ENCODE measurements around the gene MC1R.
A peak's percentile ranks its signal among the peaks of the same experiment; 100 is the strongest.
"Not testable (repeated sequence)": the region's sequence is repeated elsewhere in the genome, so short reads cannot be mapped to it uniquely, and the experiment has no call there.

The MC1R gene

GRCh38 chr16:89924297-89924924, 5.7 kb downstream of the MC1R start:
- no peak overlapping the region for H3K4me3 ChIP-seq (ENCODE audit: low read length)
- DNase-seq (ENCODE audit: low read depth, low spot score): peak; percentile 57

DNA sequence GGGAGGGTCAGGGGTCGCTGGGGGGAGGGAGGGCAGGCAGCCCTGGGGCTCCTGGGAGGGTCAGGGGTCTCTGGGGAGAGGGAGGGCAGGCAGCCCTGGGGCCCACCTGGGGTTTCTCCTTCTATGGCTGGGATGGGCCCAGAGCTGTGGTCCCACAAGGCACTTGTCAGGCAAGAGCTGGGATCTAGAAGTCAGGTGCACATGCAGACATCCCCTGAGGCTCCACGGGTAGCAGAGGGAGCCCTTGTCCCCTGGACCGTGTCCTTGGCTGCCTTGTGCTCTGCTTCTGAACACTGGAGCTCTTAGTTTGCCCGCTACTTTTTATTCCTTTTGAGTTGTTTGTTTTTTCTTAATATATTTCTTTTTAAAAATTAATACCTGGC, 6.3 kb downstream of the MC1R start:
- H3K4me3 ChIP-seq (ENCODE audit: low read length): no peak overlapping the region
- DNase-seq (ENCODE audit: low read depth, low spot score): no peak

- H3K4me3 ChIP-seq (ENCODE audit: low read length): peak overlapping the region; percentile 44
- no peak for DNase-seq (ENCODE audit: low read depth, low spot score)
Measured at GRCh38 chr16:89925596-89926079, 7.0 kb downstream of the MC1R start.

GRCh38 chr16:89931305-89931896, 12.7 kb downstream of the MC1R start:
- no peak for DNase-seq (ENCODE audit: low read depth, low spot score)
- no peak overlapping the region for H3K4me3 ChIP-seq (ENCODE audit: low read length)

GRCh38 chr16:89931964-89932363, 13.3 kb downstream of the MC1R start:
- no peak overlapping the region for H3K4me3 ChIP-seq (ENCODE audit: low read length)
- DNase-seq (ENCODE audit: low read depth, low spot score): no peak

DNA sequence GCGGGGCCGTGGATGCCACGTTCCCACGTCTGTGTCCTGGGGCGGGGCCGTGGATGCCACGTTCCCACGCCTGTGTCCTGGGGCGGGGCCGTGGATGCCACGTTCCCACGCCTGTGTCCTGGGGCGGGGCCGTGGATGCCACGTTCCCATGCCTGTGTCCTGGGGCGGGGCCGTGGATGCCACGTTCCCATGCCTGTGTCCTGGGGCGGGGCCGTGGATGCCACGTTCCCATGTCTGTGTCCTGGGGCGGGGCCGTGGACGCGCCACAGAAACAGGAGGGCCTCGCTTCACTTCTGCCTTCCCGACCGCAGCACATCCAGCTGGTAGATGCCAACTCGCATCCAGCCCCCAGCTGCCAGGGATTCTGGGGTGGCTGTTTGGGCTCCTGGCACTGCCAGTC, 15.4 kb downstream of the MC1R start:
- DNase-seq (ENCODE audit: low read depth, low spot score): not testable (repeated sequence)

GRCh38 chr16:89934611-89935553, 16.2 kb downstream of the MC1R start:
- no peak overlapping the region for H3K4me3 ChIP-seq (ENCODE audit: low read length)
- no peak for DNase-seq (ENCODE audit: low read depth, low spot score)

More for the DNA sequence above, 15.4 kb downstream of the MC1R start:
- not testable (repeated sequence) for H3K4me3 ChIP-seq (ENCODE audit: low read length)

GRCh38 chr16:89935620-89936019, 17.0 kb downstream of the MC1R start:
- DNase-seq (ENCODE audit: low read depth, low spot score); H3K4me3 ChIP-seq (ENCODE audit: low read length): not testable (repeated sequence)

GRCh38 chr16:89936034-89936433, 17.4 kb downstream of the MC1R start:
- no peak for DNase-seq (ENCODE audit: low read depth, low spot score)
- no peak overlapping the region for H3K4me3 ChIP-seq (ENCODE audit: low read length)

DNA sequence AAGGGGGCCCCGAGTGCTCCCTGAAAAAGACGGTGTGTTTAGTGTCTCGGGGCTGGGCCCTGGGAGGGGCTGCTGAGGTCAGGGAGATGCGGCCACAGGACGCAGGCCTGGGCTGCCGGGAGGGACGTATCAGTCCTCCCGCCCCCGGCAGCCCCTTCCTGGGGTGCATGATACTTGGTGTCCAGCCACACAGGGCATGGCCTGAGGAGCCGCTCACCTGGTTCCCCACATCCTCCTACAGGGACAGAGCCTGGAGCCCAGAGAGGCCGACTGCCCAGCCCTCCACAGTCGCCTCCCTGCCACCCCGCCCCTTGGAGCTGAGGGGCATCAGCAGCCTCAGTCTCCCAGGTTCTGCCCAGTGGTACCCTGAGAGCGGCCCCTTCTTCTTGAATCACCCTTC, 17.8 kb downstream of the MC1R start:
- H3K4me3 ChIP-seq (ENCODE audit: low read length): no peak overlapping the region
- no peak for DNase-seq (ENCODE audit: low read depth, low spot score)

- DNase-seq (ENCODE audit: low read depth, low spot score): no peak
- no peak overlapping the region for H3K4me3 ChIP-seq (ENCODE audit: low read length)
Measured at GRCh38 chr16:89936981-89937380, 18.3 kb downstream of the MC1R start.

DNA sequence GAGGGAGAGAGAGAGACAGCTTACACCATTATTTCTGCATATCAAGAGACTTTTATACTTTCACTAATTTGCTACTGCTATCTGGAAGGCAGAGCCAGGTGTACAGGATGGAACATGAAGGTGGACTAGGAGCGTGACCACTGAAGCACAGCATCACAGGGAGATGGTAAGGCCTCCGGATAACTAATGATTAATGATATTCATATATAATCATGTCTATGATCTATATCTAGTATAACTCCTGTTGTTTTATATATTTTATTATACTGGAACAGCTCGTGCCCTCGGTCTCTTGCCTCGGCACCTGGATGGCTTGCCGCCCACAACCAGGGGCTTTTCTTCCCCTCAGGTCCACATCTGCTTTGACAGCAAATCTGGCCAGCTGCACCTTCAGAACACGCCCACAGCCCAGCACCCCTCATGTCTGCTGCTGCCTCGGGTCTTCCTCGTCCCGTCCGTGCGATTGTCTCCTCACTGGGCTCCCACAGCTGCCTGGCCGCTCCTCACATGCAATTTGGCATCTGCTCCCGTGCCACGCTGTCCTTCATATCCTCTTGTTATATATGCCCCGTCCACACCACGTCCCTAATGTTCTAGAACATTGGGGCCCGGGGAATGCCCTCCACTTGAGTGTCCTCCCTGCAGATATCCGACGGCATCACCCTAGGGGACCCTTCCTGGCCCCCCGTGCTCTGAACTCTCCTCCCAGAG, 19.7 kb downstream of the MC1R start:
- H3K4me3 ChIP-seq (ENCODE audit: low read length): no peak overlapping the region
- no peak for DNase-seq (ENCODE audit: low read depth, low spot score)

DNA sequence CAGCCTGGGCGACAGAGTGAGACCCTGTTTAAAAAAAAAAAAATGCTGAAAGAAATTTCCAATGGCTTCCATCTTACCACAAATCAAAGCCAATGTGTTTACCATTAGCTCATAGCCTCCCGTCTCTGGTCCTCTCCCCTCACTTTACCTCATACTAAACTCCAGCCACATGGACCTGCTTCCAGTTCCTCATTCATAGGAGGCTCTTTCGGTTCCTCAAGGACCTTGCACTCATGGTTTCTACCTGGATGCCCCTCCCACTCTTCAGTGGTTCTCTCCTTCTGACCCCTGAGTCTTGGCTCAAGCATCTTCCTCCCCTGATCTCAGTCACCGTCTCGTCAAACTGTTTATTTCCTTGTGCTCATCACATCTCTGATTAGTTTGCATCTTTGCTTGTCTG, 26.1 kb downstream of the MC1R start:
- no peak overlapping the region for H3K4me3 ChIP-seq (ENCODE audit: low read length)
- DNase-seq (ENCODE audit: low read depth, low spot score): no peak

- DNase-seq (ENCODE audit: low read depth, low spot score): no peak
- no peak overlapping the region for H3K4me3 ChIP-seq (ENCODE audit: low read length)
Measured at GRCh38 chr16:89945654-89946053, 27.0 kb downstream of the MC1R start.

DNA sequence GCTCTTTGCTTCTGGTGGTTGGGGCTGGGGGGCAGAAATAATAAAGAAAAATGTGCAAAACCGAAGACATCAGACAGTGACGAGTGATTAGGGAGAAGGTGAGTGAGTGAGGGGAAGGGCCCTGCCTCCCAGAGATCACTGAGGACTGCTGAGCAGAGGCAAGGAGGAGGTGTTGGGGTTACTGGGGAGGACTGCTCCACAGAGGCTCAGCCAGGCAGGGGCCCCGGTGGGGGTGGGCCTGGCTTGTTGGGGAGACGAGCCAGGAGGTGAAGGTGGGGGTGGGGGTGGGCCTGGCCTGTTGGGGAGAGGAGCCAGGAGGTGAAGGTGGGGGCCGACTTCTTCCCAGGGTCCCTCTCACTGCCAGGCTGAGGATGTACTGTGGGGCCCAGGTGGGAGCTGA, 27.9 kb downstream of the MC1R start:
- H3K4me3 ChIP-seq (ENCODE audit: low read length): no peak overlapping the region

GRCh38 chr16:89949121-89949742, 30.6 kb downstream of the MC1R start:
- H3K4me3 ChIP-seq (ENCODE audit: low read length): peak overlapping the region; percentile 59
- DNase-seq (ENCODE audit: low read depth, low spot score): no peak

More for the DNA sequence above, 27.9 kb downstream of the MC1R start:
- no peak for DNase-seq (ENCODE audit: low read depth, low spot score)

DNA sequence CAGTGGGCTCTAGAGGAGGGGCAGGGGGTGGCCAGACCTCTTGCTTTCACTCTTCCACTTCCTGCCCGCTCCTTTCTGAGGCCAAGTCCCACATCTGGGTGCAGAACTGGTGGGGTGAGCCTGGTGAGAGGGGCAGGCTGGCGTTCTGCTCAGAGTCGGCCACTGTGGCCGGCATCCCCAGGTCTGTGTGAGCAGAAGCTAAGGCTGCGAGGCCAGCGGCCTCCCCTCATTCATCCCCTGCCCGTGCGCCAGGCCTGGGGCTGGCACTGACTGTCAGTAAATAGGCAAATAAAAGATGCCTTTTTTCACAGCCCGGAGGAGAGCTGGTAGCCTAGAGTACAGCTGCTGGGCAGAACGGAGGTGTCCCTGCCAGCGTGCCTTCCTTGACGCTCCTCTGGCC, 31.1 kb downstream of the MC1R start:
- H3K4me3 ChIP-seq (ENCODE audit: low read length): peak overlapping the region; percentile 59
- no peak for DNase-seq (ENCODE audit: low read depth, low spot score)

DNA sequence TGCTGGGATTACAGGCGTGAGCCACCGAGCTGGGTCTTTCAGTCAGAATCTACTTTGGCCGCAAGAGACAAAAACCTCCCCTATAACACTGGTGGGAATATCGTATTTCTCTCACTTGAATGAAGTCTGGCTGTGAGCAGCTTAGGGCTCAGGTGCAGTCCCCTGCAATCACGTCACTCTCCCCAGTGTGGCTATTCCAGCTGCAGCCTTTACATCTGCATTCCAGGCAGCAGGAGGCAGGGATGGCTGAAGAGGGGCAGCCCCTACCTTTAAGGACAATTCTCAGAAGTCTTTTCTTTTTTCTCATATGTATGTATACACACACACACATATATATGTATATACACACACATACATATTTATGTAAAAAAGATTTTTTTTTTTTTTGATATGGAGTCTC, 32.8 kb downstream of the MC1R start:
- DNase-seq (ENCODE audit: low read depth, low spot score): no peak
- no peak overlapping the region for H3K4me3 ChIP-seq (ENCODE audit: low read length)

GRCh38 chr16:89952049-89952448, 33.4 kb downstream of the MC1R start:
- DNase-seq (ENCODE audit: low read depth, low spot score): no peak
- H3K4me3 ChIP-seq (ENCODE audit: low read length): no peak overlapping the region

Measured in Jurkat, Clone E6-1 (cell line).